ENCODE results near the gene PRDM11.

DNA sequence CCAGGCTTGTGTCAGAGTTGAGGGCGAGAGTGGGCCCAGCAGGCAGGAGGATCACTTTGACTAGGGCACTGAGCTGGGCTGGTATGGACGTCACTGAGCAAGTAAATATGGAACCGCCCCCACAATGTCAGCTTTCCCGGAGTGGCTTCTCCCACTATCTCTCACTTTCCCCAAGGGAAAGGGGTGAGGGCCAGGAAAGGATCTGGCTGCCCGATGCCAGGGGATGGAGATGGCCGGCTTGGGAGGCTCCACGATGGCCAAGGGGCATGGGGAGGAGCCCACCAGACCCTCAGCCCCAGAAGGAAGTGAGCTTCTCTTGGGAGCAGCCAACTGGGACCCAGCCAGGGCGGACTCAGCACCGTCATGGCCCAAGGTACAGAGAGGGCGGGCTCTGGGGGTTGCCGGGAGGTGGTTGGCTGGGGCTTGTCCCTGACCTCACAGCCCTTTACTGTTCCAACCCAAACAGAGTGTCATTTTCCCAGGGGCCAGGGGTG lies 8.7 kb downstream of the PRDM11 start:
- TF ChIP-seq, protein P1, sequence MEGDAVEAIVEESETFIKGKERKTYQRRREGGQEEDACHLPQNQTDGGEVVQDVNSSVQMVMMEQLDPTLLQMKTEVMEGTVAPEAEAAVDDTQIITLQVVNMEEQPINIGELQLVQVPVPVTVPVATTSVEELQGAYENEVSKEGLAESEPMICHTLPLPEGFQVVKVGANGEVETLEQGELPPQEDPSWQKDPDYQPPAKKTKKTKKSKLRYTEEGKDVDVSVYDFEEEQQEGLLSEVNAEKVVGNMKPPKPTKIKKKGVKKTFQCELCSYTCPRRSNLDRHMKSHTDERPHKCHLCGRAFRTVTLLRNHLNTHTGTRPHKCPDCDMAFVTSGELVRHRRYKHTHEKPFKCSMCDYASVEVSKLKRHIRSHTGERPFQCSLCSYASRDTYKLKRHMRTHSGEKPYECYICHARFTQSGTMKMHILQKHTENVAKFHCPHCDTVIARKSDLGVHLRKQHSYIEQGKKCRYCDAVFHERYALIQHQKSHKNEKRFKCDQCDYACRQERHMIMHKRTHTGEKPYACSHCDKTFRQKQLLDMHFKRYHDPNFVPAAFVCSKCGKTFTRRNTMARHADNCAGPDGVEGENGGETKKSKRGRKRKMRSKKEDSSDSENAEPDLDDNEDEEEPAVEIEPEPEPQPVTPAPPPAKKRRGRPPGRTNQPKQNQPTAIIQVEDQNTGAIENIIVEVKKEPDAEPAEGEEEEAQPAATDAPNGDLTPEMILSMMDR (IDR thresholded peaks at IDR 0.05) = no peak
- TF ChIP-seq POLR2A (IDR thresholded peaks at IDR 0.05) = no peak
